Measurements from ENCODE around the gene ANKRD45.
"Not testable (repeated sequence)": the region's sequence is repeated elsewhere in the genome, so short reads cannot be mapped to it uniquely, and the experiment has no call there.

ANKRD45 gene

DNA sequence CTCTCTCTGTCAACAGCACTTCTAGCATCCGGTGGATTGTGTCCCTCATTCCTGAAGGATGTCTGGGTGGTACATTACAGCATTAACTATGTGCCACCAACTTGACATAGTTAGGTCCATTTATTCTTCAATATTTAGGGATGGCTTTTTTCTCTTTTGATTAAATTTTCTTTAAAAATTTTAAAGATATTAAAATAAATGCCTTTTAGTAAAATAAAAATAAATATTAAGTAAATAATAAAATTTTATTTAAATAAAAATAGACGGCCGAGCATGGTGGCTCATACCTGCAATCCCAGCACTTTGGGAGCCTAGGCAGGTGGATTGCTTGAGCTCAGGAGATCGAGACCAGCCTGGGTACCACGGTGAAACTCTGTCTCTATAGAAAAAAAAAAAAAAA, 35.5 kb upstream of the ANKRD45 start:
- H3K4me3 ChIP-seq (ENCODE audit: control insufficient read depth, low read depth, low read length) = no peak overlapping the region
- TF ChIP-seq, protein P1, sequence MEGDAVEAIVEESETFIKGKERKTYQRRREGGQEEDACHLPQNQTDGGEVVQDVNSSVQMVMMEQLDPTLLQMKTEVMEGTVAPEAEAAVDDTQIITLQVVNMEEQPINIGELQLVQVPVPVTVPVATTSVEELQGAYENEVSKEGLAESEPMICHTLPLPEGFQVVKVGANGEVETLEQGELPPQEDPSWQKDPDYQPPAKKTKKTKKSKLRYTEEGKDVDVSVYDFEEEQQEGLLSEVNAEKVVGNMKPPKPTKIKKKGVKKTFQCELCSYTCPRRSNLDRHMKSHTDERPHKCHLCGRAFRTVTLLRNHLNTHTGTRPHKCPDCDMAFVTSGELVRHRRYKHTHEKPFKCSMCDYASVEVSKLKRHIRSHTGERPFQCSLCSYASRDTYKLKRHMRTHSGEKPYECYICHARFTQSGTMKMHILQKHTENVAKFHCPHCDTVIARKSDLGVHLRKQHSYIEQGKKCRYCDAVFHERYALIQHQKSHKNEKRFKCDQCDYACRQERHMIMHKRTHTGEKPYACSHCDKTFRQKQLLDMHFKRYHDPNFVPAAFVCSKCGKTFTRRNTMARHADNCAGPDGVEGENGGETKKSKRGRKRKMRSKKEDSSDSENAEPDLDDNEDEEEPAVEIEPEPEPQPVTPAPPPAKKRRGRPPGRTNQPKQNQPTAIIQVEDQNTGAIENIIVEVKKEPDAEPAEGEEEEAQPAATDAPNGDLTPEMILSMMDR (IDR thresholded peaks at IDR 0.05; ENCODE audit: control insufficient read depth, insufficient read depth, low read depth, low read length, missing control alignments) = no peak
- no peak for DNase-seq (ENCODE audit: low read depth)

DNA sequence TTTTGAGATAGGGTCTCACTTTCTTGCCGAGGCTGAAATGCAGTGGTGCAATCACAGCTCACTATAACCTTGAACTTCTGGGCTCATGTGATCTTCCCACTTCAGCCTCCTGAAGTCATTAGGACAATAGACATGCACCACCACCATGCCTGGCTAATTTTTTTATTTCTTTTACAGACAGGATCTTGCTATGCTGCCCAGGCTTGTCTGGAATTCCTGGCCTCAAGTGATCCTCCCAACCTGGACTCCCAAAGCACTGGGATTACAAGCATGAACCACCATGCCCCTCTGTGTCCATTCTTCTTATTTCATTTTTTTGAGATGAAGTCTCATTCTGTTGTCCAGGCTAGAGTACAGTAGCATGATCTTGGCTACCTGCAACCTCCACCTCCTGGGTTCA, 33.1 kb upstream of the ANKRD45 start:
- no peak overlapping the region for H3K4me3 ChIP-seq (ENCODE audit: control insufficient read depth, low read depth, low read length)
- no peak for DNase-seq (ENCODE audit: low read depth)
- TF ChIP-seq, protein P1 (IDR thresholded peaks at IDR 0.05; ENCODE audit: control insufficient read depth, insufficient read depth, low read depth, low read length, missing control alignments) = no peak

DNA sequence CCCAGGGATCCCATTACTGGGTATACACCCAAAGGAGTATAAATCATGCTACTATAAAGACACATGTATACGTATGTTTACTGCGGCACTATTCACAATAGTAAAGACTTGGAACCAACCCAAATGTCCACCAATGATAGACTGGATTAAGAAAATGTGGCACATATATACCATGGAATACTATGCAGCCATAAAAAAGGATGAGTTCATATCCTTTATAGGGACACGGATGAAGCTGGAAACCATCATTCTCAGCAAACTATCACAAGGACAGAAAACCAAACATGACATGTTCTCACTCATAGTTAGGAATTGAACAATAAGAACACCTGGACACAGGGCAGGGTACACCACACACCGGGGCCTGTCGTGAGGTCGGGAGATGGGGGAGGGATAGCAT, 31.6 kb upstream of the ANKRD45 start:
- not testable (repeated sequence) for H3K4me3 ChIP-seq (ENCODE audit: control insufficient read depth, low read depth, low read length); DNase-seq (ENCODE audit: low read depth)

DNA sequence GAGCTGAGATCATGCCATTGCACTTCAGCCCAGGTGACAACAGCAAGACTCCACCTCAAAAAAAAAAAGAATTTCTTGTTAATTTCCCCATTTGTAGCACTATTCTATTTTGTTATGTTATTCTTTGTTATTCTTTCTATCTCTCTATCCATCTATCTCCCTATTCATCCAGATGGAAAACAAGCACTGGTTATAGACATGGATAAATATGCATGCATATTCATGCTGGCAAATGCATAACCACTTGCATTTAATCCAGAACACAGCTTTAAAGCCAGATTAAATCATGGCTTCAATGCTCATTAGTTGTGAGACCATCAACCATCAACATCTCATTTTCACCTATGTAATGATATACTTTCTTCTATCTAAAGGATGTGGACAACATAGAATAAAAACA, 23.6 kb upstream of the ANKRD45 start:
- TF ChIP-seq, protein P1 (IDR thresholded peaks at IDR 0.05; ENCODE audit: control insufficient read depth, insufficient read depth, low read depth, low read length, missing control alignments) = no peak
- DNase-seq (ENCODE audit: low read depth) = no peak
- H3K4me3 ChIP-seq (ENCODE audit: control insufficient read depth, low read depth, low read length) = no peak overlapping the region

DNA sequence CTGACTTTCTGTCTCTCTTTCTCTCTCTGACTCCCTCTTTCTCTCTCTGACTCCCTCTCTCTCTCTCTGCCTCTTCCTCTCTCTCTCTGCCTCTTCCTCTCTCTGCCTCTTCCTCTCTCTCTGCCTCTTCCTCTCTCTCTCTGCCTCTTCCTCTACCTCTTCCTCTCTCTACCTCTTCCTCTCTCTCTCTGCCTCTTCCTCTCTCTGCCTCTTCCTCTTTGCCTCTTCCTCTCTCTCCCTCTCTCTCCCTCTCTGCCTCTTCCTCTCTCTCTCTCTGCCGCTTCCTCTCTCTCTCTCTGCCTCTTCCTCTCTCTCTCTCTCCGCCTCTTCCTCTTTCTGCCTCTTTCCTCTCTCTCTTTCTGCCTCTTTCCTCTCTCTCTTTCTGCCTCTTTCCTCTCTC, 18.6 kb upstream of the ANKRD45 start:
- TF ChIP-seq, protein P1 (IDR thresholded peaks at IDR 0.05; ENCODE audit: control insufficient read depth, insufficient read depth, low read depth, low read length, missing control alignments) = no peak
- H3K4me3 ChIP-seq (ENCODE audit: control insufficient read depth, low read depth, low read length) = no peak overlapping the region
- no peak for DNase-seq (ENCODE audit: low read depth)

DNA sequence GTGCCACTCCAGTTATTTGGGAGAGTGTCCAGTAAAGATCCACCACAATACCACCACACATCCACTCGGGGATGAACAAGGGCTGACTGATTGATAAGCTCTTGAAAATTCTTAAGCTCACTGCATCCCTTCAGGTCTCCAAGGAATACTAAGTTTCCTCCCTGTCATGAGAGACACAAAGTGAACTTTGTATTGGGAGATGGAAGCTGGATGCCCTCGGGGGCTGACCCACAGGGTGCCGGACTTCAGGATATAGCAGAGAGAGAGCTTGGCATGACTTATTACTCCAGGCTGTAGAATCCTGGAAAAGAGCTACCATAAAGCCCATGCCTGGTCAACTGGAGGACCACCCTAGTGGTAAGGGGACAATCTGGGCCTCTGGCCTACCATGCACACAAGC, 15.5 kb upstream of the ANKRD45 start:
- DNase-seq (ENCODE audit: low read depth) = not testable (repeated sequence)

DNA sequence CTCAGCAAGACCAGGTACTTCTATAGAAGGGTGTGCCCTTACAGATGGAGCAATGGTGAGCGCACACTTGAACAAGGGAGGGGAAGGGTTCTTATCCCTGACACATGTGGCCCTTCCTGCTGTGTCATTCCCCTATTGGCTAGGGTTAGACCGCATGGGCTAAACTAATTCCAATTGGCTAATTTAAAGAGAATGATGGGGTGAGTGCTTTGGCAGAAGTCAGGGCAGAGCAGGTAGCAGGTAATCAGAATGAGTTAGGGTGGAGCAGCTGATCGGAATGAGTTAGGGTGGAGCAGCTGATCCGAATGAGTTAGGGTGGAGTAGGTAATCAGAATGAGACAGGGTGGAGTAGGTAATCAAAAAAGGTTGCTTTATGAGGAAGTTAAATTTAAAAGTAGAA, 14.2 kb upstream of the ANKRD45 start:
- DNase-seq (ENCODE audit: low read depth) = not testable (repeated sequence)

More for the DNA sequence above, 15.5 kb upstream of the ANKRD45 start:
- H3K4me3 ChIP-seq (ENCODE audit: control insufficient read depth, low read depth, low read length) = not testable (repeated sequence)

DNA sequence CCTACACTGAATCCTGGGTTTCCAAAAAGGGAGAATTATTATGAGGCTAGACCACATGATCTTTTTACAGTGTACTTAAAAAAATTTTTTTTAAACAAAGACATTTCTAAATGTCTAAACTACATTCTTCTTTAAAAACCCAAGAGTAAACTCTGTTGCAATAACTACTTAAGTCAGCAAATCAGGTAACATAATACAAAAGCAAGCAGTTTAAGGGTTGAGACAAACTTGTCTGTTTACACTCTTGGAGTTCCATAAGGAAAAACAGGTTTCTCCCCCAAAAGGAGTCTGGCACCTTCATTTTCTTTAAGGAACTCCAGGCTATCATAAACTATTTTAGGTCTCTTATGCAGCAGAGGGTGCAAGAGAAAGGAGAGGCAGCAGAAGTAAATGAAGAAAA, 12.5 kb upstream of the ANKRD45 start:
- H3K4me3 ChIP-seq (ENCODE audit: control insufficient read depth, low read depth, low read length) = no peak overlapping the region
- no peak for DNase-seq (ENCODE audit: low read depth)
- TF ChIP-seq, protein P1 (IDR thresholded peaks at IDR 0.05; ENCODE audit: control insufficient read depth, insufficient read depth, low read depth, low read length, missing control alignments) = no peak

More for the DNA sequence above, 14.2 kb upstream of the ANKRD45 start:
- H3K4me3 ChIP-seq (ENCODE audit: control insufficient read depth, low read depth, low read length) = not testable (repeated sequence)

DNA sequence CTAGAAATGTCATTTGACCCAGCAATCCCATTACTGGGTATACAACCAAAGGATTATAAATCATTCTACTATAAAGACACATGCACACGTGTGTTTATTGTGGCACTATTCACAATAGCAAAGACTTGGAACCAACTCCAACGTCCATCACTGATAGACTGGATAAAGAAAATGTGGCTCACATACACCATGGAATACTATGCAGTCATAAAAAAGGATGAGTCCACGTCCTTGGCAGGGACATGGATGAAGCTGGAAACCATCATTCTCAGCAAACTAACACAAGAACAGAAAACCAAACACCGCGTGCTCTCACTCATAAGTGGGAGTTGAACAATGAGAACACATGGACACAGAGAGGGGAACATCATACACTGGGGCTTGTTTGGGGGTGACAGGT, 10.5 kb upstream of the ANKRD45 start:
- not testable (repeated sequence) for DNase-seq (ENCODE audit: low read depth); H3K4me3 ChIP-seq (ENCODE audit: control insufficient read depth, low read depth, low read length)

DNA sequence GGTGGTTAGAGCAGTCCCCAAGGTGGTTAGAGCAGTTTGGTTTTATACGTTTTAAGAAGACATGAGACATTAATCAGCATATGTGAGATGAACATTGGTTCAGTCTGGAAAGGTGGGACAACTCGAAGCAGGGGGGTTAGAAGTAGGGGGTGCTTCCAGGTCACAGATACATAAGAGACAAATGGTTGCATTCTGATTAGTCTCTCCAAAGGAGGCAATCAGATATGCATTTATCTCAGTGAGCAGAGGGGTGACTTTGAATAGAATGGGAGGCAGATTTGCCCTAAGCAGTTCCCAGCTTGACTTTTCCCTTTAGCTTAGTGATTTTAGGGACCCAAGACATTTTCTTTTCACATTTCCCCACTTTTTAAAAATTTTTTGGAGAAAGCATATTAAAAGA, 4.8 kb upstream of the ANKRD45 start:
- not testable (repeated sequence) for H3K4me3 ChIP-seq (ENCODE audit: control insufficient read depth, low read depth, low read length); DNase-seq (ENCODE audit: low read depth)
